ENCODE data around the gene TMEM141. TPM values are rescaled to one million over a fixed set of nuclear protein-coding genes. Genes with fewer than 3 reads are reported as not detected.

Gene TMEM141
- total and polyA plus RNA-seq, 10 of the 15 experiments (the other 5 are each of a cell fraction or from before 2014, with no cell fraction given), result 7.8 to 48.6 (median 34.4) TPM

DNA sequence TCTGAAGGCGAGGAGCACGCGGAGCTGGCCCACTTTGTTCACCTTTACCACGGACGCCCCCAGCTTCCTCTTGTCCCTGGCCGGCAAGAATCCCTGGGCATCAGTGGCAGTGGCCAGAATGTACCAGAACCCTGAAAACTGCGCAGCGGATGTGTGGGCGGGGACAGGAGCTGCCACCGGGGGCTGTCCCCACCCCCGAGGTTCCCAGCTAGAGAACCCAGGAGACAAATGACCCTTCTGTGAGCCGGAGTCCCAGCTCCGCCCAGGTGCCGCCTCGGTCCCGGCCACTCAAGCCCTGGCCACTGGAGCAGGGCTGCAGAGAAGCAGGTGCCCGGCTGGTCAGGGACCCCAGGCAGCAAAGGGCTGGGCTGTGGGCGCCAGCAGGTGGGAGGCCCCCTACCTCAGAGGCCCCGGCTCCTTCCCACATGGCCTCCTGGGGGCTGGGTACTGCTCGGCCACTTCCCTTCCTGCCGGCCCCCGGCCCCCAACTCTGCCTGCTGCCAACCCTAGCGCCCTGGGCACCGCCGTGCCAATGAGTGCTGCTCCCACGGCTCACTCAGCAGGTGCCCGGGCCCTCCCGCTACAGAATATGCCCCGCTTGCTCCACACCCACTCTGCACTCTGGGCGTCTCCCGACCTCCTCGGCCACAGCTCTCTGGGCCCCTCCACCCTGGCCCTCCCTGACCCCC is 49.1 kb upstream of the TMEM141 start (continued):
- TF ChIP-seq, protein P1, sequence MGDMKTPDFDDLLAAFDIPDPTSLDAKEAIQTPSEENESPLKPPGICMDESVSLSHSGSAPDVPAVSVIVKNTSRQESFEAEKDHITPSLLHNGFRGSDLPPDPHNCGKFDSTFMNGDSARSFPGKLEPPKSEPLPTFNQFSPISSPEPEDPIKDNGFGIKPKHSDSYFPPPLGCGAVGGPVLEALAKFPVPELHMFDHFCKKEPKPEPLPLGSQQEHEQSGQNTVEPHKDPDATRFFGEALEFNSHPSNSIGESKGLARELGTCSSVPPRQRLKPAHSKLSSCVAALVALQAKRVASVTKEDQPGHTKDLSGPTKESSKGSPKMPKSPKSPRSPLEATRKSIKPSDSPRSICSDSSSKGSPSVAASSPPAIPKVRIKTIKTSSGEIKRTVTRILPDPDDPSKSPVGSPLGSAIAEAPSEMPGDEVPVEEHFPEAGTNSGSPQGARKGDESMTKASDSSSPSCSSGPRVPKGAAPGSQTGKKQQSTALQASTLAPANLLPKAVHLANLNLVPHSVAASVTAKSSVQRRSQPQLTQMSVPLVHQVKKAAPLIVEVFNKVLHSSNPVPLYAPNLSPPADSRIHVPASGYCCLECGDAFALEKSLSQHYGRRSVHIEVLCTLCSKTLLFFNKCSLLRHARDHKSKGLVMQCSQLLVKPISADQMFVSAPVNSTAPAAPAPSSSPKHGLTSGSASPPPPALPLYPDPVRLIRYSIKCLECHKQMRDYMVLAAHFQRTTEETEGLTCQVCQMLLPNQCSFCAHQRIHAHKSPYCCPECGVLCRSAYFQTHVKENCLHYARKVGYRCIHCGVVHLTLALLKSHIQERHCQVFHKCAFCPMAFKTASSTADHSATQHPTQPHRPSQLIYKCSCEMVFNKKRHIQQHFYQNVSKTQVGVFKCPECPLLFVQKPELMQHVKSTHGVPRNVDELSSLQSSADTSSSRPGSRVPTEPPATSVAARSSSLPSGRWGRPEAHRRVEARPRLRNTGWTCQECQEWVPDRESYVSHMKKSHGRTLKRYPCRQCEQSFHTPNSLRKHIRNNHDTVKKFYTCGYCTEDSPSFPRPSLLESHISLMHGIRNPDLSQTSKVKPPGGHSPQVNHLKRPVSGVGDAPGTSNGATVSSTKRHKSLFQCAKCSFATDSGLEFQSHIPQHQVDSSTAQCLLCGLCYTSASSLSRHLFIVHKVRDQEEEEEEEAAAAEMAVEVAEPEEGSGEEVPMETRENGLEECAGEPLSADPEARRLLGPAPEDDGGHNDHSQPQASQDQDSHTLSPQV (IDR thresholded peaks at IDR 0.05), result no peak
- TF ChIP-seq CHD4 (IDR thresholded peaks at IDR 0.05) (no peak), TCF12 (IDR thresholded peaks at IDR 0.05; ENCODE audit: low read depth, low read length) (0 out of 2 replicates have a peak, but pooled peaks have one; percentile 7), NR2F1 (conservative IDR thresholded peaks at IDR 0.05) (0 out of 2 replicates have a peak, but pooled peaks have one; percentile 19), PAX8 (IDR thresholded peaks at IDR 0.05) (no peak)
- TF ChIP-seq, protein P2, sequence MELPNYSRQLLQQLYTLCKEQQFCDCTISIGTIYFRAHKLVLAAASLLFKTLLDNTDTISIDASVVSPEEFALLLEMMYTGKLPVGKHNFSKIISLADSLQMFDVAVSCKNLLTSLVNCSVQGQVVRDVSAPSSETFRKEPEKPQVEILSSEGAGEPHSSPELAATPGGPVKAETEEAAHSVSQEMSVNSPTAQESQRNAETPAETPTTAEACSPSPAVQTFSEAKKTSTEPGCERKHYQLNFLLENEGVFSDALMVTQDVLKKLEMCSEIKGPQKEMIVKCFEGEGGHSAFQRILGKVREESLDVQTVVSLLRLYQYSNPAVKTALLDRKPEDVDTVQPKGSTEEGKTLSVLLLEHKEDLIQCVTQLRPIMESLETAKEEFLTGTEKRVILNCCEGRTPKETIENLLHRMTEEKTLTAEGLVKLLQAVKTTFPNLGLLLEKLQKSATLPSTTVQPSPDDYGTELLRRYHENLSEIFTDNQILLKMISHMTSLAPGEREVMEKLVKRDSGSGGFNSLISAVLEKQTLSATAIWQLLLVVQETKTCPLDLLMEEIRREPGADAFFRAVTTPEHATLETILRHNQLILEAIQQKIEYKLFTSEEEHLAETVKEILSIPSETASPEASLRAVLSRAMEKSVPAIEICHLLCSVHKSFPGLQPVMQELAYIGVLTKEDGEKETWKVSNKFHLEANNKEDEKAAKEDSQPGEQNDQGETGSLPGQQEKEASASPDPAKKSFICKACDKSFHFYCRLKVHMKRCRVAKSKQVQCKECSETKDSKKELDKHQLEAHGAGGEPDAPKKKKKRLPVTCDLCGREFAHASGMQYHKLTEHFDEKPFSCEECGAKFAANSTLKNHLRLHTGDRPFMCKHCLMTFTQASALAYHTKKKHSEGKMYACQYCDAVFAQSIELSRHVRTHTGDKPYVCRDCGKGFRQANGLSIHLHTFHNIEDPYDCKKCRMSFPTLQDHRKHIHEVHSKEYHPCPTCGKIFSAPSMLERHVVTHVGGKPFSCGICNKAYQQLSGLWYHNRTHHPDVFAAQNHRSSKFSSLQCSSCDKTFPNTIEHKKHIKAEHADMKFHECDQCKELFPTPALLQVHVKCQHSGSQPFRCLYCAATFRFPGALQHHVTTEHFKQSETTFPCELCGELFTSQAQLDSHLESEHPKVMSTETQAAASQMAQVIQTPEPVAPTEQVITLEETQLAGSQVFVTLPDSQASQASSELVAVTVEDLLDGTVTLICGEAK (IDR thresholded peaks at IDR 0.05; ENCODE audit: borderline replicate concordance), result no peak
- TF ChIP-seq, protein P3, sequence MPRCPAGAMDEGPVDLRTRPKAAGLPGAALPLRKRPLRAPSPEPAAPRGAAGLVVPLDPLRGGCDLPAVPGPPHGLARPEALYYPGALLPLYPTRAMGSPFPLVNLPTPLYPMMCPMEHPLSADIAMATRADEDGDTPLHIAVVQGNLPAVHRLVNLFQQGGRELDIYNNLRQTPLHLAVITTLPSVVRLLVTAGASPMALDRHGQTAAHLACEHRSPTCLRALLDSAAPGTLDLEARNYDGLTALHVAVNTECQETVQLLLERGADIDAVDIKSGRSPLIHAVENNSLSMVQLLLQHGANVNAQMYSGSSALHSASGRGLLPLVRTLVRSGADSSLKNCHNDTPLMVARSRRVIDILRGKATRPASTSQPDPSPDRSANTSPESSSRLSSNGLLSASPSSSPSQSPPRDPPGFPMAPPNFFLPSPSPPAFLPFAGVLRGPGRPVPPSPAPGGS (IDR thresholded peaks at IDR 0.05; ENCODE audit: borderline replicate concordance, insufficient read depth, low read depth, low read length, poor library complexity, severe bottlenecking), result peak; percentile 40
- TF ChIP-seq, protein P4, sequence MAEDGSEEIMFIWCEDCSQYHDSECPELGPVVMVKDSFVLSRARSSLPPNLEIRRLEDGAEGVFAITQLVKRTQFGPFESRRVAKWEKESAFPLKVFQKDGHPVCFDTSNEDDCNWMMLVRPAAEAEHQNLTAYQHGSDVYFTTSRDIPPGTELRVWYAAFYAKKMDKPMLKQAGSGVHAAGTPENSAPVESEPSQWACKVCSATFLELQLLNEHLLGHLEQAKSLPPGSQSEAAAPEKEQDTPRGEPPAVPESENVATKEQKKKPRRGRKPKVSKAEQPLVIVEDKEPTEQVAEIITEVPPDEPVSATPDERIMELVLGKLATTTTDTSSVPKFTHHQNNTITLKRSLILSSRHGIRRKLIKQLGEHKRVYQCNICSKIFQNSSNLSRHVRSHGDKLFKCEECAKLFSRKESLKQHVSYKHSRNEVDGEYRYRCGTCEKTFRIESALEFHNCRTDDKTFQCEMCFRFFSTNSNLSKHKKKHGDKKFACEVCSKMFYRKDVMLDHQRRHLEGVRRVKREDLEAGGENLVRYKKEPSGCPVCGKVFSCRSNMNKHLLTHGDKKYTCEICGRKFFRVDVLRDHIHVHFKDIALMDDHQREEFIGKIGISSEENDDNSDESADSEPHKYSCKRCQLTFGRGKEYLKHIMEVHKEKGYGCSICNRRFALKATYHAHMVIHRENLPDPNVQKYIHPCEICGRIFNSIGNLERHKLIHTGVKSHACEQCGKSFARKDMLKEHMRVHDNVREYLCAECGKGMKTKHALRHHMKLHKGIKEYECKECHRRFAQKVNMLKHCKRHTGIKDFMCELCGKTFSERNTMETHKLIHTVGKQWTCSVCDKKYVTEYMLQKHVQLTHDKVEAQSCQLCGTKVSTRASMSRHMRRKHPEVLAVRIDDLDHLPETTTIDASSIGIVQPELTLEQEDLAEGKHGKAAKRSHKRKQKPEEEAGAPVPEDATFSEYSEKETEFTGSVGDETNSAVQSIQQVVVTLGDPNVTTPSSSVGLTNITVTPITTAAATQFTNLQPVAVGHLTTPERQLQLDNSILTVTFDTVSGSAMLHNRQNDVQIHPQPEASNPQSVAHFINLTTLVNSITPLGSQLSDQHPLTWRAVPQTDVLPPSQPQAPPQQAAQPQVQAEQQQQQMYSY (CRISPR knock-in tag; IDR thresholded peaks at IDR 0.05), result no peak
- TF ChIP-seq, protein P5, sequence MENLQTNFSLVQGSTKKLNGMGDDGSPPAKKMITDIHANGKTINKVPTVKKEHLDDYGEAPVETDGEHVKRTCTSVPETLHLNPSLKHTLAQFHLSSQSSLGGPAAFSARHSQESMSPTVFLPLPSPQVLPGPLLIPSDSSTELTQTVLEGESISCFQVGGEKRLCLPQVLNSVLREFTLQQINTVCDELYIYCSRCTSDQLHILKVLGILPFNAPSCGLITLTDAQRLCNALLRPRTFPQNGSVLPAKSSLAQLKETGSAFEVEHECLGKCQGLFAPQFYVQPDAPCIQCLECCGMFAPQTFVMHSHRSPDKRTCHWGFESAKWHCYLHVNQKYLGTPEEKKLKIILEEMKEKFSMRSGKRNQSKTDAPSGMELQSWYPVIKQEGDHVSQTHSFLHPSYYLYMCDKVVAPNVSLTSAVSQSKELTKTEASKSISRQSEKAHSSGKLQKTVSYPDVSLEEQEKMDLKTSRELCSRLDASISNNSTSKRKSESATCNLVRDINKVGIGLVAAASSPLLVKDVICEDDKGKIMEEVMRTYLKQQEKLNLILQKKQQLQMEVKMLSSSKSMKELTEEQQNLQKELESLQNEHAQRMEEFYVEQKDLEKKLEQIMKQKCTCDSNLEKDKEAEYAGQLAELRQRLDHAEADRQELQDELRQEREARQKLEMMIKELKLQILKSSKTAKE (IDR thresholded peaks at IDR 0.05; ENCODE audit: low read depth, poor library complexity, severe bottlenecking), result no peak
